Heart left ventricle (tissue), 13 donors: Measurements from ENCODE around the gene SEMA6A.

ENCODE experiments used
- POLR2A ChIP-seq, 2 donors: fragments of 450-650 bp; IDR thresholded peaks; one replicate each; pipeline ENCODE4 v1.6.1; 2017; ENCODE audit warnings: antibody characterized with exemption in 2 of 2, mild to moderate bottlenecking in 2 of 2, moderate library complexity in 2 of 2
- TF ChIP-seq, protein P1 (sequence below), 12 donors: fragments of 200-600 bp; sonication (generic) in 4 of 12; IDR thresholded peaks; one replicate each; pipeline versions ENCODE4 v1.5.0 to v1.8.0; 2018 to 2022; ENCODE audit warnings: antibody characterized with exemption in 12 of 12, mild to moderate bottlenecking in 5 of 12
- donor health status: ischemic (EF 13 %, LVEDD 7.1; RV severe dilation, severe dysfunction).
- donor health status: DM: no; HTN: yes; CAD: no.
- donor health status: DM: no; HTN: no; CAD: no.
- donor health status: ischemic (EF 25% LVEDD 6.9; RV normal size, moderate dysfunction).
- donor health status: ischemic (EF 25% LVEDD 5.7; RV mildly dilated, moderate dysfunction).
- donor health status: ischemic (EF 35%, LVEDD 5.7; RV mildly dilated, moderate dysfunction).
- donor health status: nonischemic (EF 11% LVEDD 7.7; RV severe dilation, severe dysfunction).
- donor health status: DM: yes; HTN: yes; CAD: no.
- donor health status: PGD.
- donor health status: ischemic (EF 29% LVEDD 5.4; RV normal size, mild dysfunction).
- donor health status: nonischemic (EF 23%, LVEDD 6.1; RV moderate dilation, normal function).

GRCh38 chr5:116612431-116612830 is 37.8 kb upstream of the SEMA6A start:
- no peak for TF ChIP-seq POLR2A (IDR thresholded peaks at IDR 0.05)
- TF ChIP-seq, protein P1, sequence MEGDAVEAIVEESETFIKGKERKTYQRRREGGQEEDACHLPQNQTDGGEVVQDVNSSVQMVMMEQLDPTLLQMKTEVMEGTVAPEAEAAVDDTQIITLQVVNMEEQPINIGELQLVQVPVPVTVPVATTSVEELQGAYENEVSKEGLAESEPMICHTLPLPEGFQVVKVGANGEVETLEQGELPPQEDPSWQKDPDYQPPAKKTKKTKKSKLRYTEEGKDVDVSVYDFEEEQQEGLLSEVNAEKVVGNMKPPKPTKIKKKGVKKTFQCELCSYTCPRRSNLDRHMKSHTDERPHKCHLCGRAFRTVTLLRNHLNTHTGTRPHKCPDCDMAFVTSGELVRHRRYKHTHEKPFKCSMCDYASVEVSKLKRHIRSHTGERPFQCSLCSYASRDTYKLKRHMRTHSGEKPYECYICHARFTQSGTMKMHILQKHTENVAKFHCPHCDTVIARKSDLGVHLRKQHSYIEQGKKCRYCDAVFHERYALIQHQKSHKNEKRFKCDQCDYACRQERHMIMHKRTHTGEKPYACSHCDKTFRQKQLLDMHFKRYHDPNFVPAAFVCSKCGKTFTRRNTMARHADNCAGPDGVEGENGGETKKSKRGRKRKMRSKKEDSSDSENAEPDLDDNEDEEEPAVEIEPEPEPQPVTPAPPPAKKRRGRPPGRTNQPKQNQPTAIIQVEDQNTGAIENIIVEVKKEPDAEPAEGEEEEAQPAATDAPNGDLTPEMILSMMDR (IDR thresholded peaks at IDR 0.05): no peak
